Osteoblast (primary cell): ENCODE data around the gene ANK3. TPM values are rescaled to one million over a fixed set of nuclear protein-coding genes. Genes with fewer than 3 reads are reported as not detected.
A peak's percentile ranks its signal among the peaks of the same experiment; 100 is the strongest.

Source experiments
- DNase-seq: peaks from one replicate; pipeline ENCODE4 v3.0.0; 2011; ENCODE audit warnings: low spot score, mixed read lengths; ENCODE audit not compliant: insufficient read length; ENCODE audit errors: missing footprints
- H2AFZ ChIP-seq: 2 replicates; pipeline ENCODE4 v1.6.0; 2011; ENCODE audit warnings: mild to moderate bottlenecking, low read length
- H3K27ac ChIP-seq: 2 replicates; pipeline ENCODE4 v1.5.1; 2011; ENCODE audit warnings: mild to moderate bottlenecking, low read depth, low read length, moderate library complexity
- H3K27me3 ChIP-seq: 2 replicates; pipeline ENCODE4 v1.6.0; 2012; ENCODE audit warnings: mild to moderate bottlenecking, control low read depth, inconsistent platforms, low read length, moderate library complexity; ENCODE audit not compliant: insufficient read depth
- H3K36me3 ChIP-seq: 2 replicates; pipeline ENCODE4 v1.5.1; 2011; ENCODE audit warnings: mild to moderate bottlenecking, low read length, control low read depth, moderate library complexity; ENCODE audit not compliant: insufficient read depth
- H3K4me1 ChIP-seq: 2 replicates; pipeline ENCODE4 v1.5.1; 2011; ENCODE audit warnings: mild to moderate bottlenecking, low read length, control low read depth, moderate library complexity; ENCODE audit not compliant: insufficient read depth
- H3K4me2 ChIP-seq: 2 replicates; pipeline ENCODE4 v1.6.0; 2011; ENCODE audit warnings: mild to moderate bottlenecking, low read length; ENCODE audit not compliant: insufficient read depth
- H3K4me3 ChIP-seq: fragments of 200-600 bp; sonication (generic); 3 replicates; pipeline ENCODE4 v1.5.1; 2012; ENCODE audit warnings: mild to moderate bottlenecking, low read length, inconsistent platforms; ENCODE audit not compliant: insufficient read depth
- H3K79me2 ChIP-seq: 2 replicates; pipeline ENCODE4 v1.6.0; 2012; ENCODE audit warnings: mild to moderate bottlenecking, low read length, control low read depth, inconsistent platforms; ENCODE audit not compliant: insufficient read depth
- H3K9me3 ChIP-seq: 2 replicates; pipeline ENCODE4 v1.5.1; 2011; ENCODE audit warnings: low read depth, low read length, control low read depth
- H4K20me1 ChIP-seq: 2 replicates; pipeline ENCODE4 v1.6.0; 2012; ENCODE audit warnings: mild to moderate bottlenecking, low read length, control low read depth; ENCODE audit not compliant: insufficient read depth
- CTCF ChIP-seq: IDR thresholded peaks from 2 replicates; pipeline ENCODE4 v1.5.1; 2011; ENCODE audit warnings: mild to moderate bottlenecking, low read depth, low read length, moderate library complexity; ENCODE audit errors: extremely low read depth
- total RNA-seq: library from RNA; depleted of rRNA; stranded (reverse); fragments of >200 nt; gene quantifications from 2 replicates; pipeline ENCODE4 v1.2.3, GENCODE V29; 2012

Gene ANK3
- total RNA-seq, 1 donor, result 44.5 TPM

- Histone ChIP-seq H2AFZ (no peak overlapping the region), H3K27ac (no peak overlapping the region), H3K9me3 (no peaks in the 10 kb centered on the region), H4K20me1 (no peaks in the 10 kb centered on the region), H3K79me2 (no peaks in the 10 kb centered on the region), H3K4me3 (no peak overlapping the region), H3K4me2 (no peak overlapping the region), H3K4me1 (peaks cover 27% of the 10 kb centered on the region), H3K36me3 (no peaks in the 10 kb centered on the region), H3K27me3 (no peaks in the 10 kb centered on the region)
- no peak for DNase-seq
- no peak for TF ChIP-seq CTCF
Measured at GRCh38 chr10:60290558-60290957, 99.1 kb downstream of the ANK3 start.

- Histone ChIP-seq H3K36me3 (no peaks in the 10 kb centered on the region), H4K20me1 (no peaks in the 10 kb centered on the region), H3K9me3 (no peaks in the 10 kb centered on the region), H3K4me1 (peaks cover 27% of the 10 kb centered on the region), H3K27ac (no peak overlapping the region), H3K4me2 (no peak overlapping the region), H3K27me3 (no peaks in the 10 kb centered on the region), H3K4me3 (no peak overlapping the region), H2AFZ (no peak overlapping the region), H3K79me2 (no peaks in the 10 kb centered on the region)
- TF ChIP-seq CTCF, result no peak
- DNase-seq, result no peak
Measured at GRCh38 chr10:60289800-60290199, 99.9 kb downstream of the ANK3 start.

GRCh38 chr10:60288256-60288655, 101.4 kb downstream of the ANK3 start:
- H2AFZ ChIP-seq, result peak overlapping the region; percentile 49
- H3K79me2 ChIP-seq, result no peaks in the 10 kb centered on the region
- no peak overlapping the region for H3K4me3 ChIP-seq
- peaks cover 27% of the 10 kb centered on the region for H3K4me1 ChIP-seq
- no peaks in the 10 kb centered on the region for H3K36me3 ChIP-seq
- no peak for TF ChIP-seq CTCF
- no peaks in the 10 kb centered on the region for H3K9me3 ChIP-seq
- H3K27ac ChIP-seq, result no peak overlapping the region
- DNase-seq, result no peak
- no peak overlapping the region for H3K4me2 ChIP-seq
- no peaks in the 10 kb centered on the region for H4K20me1 ChIP-seq
- H3K27me3 ChIP-seq, result no peaks in the 10 kb centered on the region

- H3K9me3 ChIP-seq, result no peaks in the 10 kb centered on the region
- H3K27me3 ChIP-seq, result no peaks in the 10 kb centered on the region
- H3K4me2 ChIP-seq, result no peak overlapping the region
- no peak overlapping the region for H2AFZ ChIP-seq
- H3K27ac ChIP-seq, result no peak overlapping the region
- peaks cover 39% of the 10 kb centered on the region for H3K4me1 ChIP-seq
- TF ChIP-seq CTCF, result no peak
- no peaks in the 10 kb centered on the region for H3K79me2 ChIP-seq
- H3K4me3 ChIP-seq, result no peak overlapping the region
- no peaks in the 10 kb centered on the region for H3K36me3 ChIP-seq
- DNase-seq, result no peak
- H4K20me1 ChIP-seq, result no peaks in the 10 kb centered on the region
Measured at GRCh38 chr10:60286559-60286958, 103.1 kb downstream of the ANK3 start.
